Prostate gland (tissue), 2 donors: ENCODE data around the gene GULP1.

Experiments used
- POLR2A ChIP-seq: fragments of 450-650 bp; IDR thresholded peaks from one replicate; pipeline ENCODE4 v1.6.1; 2016; ENCODE audit warnings: antibody characterized with exemption, mild to moderate bottlenecking
- POLR2AphosphoS5 ChIP-seq: sonication (generic); formaldehyde crosslinking; IDR thresholded peaks from one replicate; pipeline ENCODE4 v1.6.1; 2017; ENCODE audit warnings: antibody characterized with exemption
- TF ChIP-seq, protein P1 (sequence below), 4 experiments: fragments of 200-600 bp in 2 of 4; fragments of 450-650 bp in 2 of 4; sonication (generic) in 2 of 4; IDR thresholded peaks; 1 replicate in 3 of 4; 2 replicates in 1 of 4; pipeline ENCODE4 v1.5.1; 2016 to 2019; ENCODE audit warnings: antibody characterized with exemption in 4 of 4, mild to moderate bottlenecking in 2 of 4, moderate library complexity in 2 of 4

DNA sequence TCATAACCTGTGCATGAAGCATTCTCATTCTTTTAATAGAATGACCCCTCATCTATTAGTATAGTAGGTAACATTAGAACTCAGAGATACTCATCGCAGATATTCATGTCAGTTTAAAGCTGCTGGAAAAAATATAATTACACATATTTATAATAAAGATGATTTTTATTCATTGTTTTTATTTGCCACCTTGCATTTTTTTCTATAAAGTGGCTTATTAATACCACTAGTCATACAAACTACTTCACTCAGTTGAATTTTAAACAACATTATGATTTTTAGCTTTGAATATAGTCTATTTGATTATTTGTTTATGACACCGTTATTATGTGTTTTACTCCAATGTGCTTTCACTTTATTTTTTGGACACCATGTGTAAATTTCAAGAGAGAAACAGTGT lies 23.9 kb upstream of the GULP1 start:
- TF ChIP-seq, protein P1, sequence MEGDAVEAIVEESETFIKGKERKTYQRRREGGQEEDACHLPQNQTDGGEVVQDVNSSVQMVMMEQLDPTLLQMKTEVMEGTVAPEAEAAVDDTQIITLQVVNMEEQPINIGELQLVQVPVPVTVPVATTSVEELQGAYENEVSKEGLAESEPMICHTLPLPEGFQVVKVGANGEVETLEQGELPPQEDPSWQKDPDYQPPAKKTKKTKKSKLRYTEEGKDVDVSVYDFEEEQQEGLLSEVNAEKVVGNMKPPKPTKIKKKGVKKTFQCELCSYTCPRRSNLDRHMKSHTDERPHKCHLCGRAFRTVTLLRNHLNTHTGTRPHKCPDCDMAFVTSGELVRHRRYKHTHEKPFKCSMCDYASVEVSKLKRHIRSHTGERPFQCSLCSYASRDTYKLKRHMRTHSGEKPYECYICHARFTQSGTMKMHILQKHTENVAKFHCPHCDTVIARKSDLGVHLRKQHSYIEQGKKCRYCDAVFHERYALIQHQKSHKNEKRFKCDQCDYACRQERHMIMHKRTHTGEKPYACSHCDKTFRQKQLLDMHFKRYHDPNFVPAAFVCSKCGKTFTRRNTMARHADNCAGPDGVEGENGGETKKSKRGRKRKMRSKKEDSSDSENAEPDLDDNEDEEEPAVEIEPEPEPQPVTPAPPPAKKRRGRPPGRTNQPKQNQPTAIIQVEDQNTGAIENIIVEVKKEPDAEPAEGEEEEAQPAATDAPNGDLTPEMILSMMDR (IDR thresholded peaks at IDR 0.05): no peak
- no peak for TF ChIP-seq POLR2A
- TF ChIP-seq POLR2AphosphoS5: no peak
